OCI-LY7 (cell line): Measurements from ENCODE around the gene KNCN.

Experiments
- CTCF ChIP-seq: fragments of 200-600 bp; sonication (generic); conservative IDR thresholded peaks from 2 replicates; pipeline ENCODE4 v1.5.1; 2014; ENCODE audit warnings: mild to moderate bottlenecking, antibody characterized with exemption, low read length, moderate library complexity, mixed read lengths
- EZH2phosphoT487 ChIP-seq: fragments of 200-600 bp; sonication (generic); IDR thresholded peaks from 2 replicates; pipeline ENCODE4 v1.6.1; 2018; ENCODE audit warnings: low read depth, borderline replicate concordance, mild to moderate bottlenecking, mixed run types, antibody characterized with exemption, low read length, moderate library complexity, mixed read lengths

- TF ChIP-seq CTCF (no peak), EZH2phosphoT487 (no peak)
Observed at GRCh38 chr1:46523496-46524353, 27.7 kb downstream of the KNCN start.
